ENCODE data around the gene NT5C1A.

DNA sequence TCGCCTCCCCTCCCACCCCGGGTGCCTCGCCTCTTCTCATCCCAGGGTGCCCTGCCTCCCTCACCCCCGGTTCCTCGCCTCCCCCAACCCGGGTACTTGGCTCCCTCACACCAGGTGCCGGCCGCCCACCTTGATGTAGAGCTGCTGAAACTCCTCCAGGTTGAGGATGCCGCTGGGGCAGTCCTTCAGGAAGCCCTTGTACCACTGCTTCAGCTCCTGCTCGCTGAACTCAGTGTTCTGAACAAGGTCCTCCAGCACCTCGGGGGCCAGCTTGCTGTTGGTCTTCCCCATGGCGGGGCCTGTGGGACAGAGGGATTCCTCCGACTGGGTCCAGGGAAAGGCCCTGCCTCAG is 12.4 kb upstream of the NT5C1A start:
- TF ChIP-seq CTCF (IDR thresholded peaks at IDR 0.05) (no peak), EZH2 (IDR thresholded peaks at IDR 0.05; ENCODE audit: borderline replicate concordance, insufficient read depth, low read depth, low read length, poor library complexity, severe bottlenecking) (no peak)
